ENCODE data around the gene KCNAB1. TPM values are rescaled to one million over a fixed set of nuclear protein-coding genes. Genes with fewer than 3 reads are reported as not detected.

KCNAB1 gene
- total and polyA plus RNA-seq, 2 donors (not counting 3 experiments of a cell fraction or from before 2014, with no cell fraction given) = 0.21 TPM; not detected in 1

DNA sequence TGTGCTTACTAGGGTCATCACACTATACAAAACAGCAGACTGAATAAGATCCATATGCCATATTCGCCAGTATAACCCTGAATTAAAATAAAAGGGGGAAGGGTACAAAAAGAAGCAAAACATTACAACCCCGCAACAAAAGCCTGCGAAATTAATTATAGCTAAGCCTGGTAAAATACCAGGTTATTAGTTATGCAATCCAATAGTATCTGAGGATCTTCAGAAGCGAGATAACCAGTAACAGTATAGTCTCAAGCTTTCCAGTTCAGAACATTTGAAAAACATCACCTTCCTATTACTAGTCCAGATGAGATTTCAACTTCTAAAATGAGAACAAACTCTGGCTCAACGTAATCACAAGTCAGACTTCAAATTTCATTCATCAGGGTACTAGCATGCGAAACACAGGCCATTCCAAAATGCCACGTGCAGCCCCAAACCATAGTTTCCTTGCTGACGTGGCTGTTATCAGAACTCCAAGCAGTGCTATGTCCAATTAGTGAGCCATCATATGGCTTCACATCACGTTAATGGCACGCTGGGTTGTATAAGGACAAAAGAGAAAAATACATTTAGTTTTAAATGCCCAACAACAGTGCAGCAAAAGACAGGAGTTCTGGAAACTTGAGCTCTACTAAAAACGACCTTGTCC is 433.5 kb downstream of the KCNAB1 start:
- Histone ChIP-seq H4K20me1 (replicated peaks; ENCODE audit: control insufficient read depth, extremely low read depth, insufficient read depth, low read length) (peaks cover 8% of the 10 kb centered on the region), H2AFZ (ENCODE audit: low read depth, low read length) (no peak overlapping the region), H3K36me3 (ENCODE audit: control insufficient read depth in 2 of 2, extremely low read depth in 1 of 2, insufficient read depth in 2 of 2, low read length in 2 of 2) (peaks cover 0 to 13% of the 10 kb centered on the region in 2 experiments), H3K79me2 (ENCODE audit: control insufficient read depth, insufficient read depth, low read length) (peaks cover 61% of the 10 kb centered on the region), H3K27me3 (ENCODE audit: control insufficient read depth in 2 of 2, insufficient read depth in 2 of 2, low read length in 2 of 2) (no peaks in the 10 kb centered on the region), H3K9me1 (replicated peaks; ENCODE audit: control insufficient read depth, extremely low read depth, insufficient read depth, low read length) (no peaks in the 10 kb centered on the region), H3K4me3 (replicated peaks in 1 of 3; ENCODE audit: insufficient read depth in 1 of 3, low read depth in 1 of 3, low read length in 3 of 3) (peak overlapping the region; percentile 79 to 97 (median 94)), H3K27ac (ENCODE audit: insufficient read depth, low read depth, low read length) (peak overlapping the region; percentile 87), H3K9ac (replicated peaks; ENCODE audit: extremely low read depth, insufficient read depth, low read length) (peak overlapping the region; percentile 97), H3K4me1 (ENCODE audit: control insufficient read depth, extremely low read depth, insufficient read depth, low read length) (peaks cover 53% of the 10 kb centered on the region), H3K4me2 (ENCODE audit: insufficient read depth, low read length) (peak overlapping the region; percentile 62), H3K9me3 (replicated peaks; ENCODE audit: control insufficient read depth, insufficient read depth, low read length) (no peaks in the 10 kb centered on the region)
- dilution Hi-C loops (cut with MboI; ENCODE audit: extremely low pct_ligation_motif_present, low sequenced_read_pairs) = no loop called here
- ChIA-PET CTCF (interaction anchor here (1.0 to 3.7 kb wide), 10 partner anchors 10 to 584 kb away, joined by 3 to 31 read pairs (median 10); partner anchors contain the start of gene TIPARP), POLR2A (interaction anchor here (0.6 to 2.3 kb wide), 4 partner anchors 11 to 122 kb away, joined by 3 to 12 read pairs (median 9); no protein-coding TSS in a partner anchor)
- DNase-seq (ENCODE audit: low read depth, low spot score) (peak; percentile 57), FAIRE-seq (peak; percentile 76)
- TF ChIP-seq POLR2AphosphoS5 (IDR thresholded peaks at IDR 0.05; ENCODE audit: insufficient read depth, low read depth, low read length) (peak; percentile 60), POLR2A (IDR thresholded peaks at IDR 0.05; ENCODE audit: low read depth, low read length) (peak; percentile 42), MYC (IDR thresholded peaks at IDR 0.05; ENCODE audit: low read depth, low read length) (peak; percentile 74), GATA2 (IDR thresholded peaks at IDR 0.05; ENCODE audit: insufficient read depth, insufficient read length, low read depth, low read length) (no peak), EZH2 (IDR thresholded peaks at IDR 0.05; ENCODE audit: borderline replicate concordance, low read depth, low read length, severe bottlenecking) (no peak), FOS (IDR thresholded peaks at IDR 0.05; ENCODE audit: borderline replicate concordance, insufficient read depth, low read length) (no peak), JUN (IDR thresholded peaks at IDR 0.05; ENCODE audit: borderline replicate concordance, insufficient read depth, insufficient read length, low read depth) (no peak)
- TF ChIP-seq, protein P1, sequence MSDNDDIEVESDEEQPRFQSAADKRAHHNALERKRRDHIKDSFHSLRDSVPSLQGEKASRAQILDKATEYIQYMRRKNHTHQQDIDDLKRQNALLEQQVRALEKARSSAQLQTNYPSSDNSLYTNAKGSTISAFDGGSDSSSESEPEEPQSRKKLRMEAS (IDR thresholded peaks at IDR 0.05; ENCODE audit: insufficient read depth, insufficient read length) = peak; percentile 76
- TF ChIP-seq, protein P2, sequence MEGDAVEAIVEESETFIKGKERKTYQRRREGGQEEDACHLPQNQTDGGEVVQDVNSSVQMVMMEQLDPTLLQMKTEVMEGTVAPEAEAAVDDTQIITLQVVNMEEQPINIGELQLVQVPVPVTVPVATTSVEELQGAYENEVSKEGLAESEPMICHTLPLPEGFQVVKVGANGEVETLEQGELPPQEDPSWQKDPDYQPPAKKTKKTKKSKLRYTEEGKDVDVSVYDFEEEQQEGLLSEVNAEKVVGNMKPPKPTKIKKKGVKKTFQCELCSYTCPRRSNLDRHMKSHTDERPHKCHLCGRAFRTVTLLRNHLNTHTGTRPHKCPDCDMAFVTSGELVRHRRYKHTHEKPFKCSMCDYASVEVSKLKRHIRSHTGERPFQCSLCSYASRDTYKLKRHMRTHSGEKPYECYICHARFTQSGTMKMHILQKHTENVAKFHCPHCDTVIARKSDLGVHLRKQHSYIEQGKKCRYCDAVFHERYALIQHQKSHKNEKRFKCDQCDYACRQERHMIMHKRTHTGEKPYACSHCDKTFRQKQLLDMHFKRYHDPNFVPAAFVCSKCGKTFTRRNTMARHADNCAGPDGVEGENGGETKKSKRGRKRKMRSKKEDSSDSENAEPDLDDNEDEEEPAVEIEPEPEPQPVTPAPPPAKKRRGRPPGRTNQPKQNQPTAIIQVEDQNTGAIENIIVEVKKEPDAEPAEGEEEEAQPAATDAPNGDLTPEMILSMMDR (IDR thresholded peaks at IDR 0.05; ENCODE audit: extremely low read depth in 1 of 2, insufficient read depth in 1 of 2, low read depth in 1 of 2, low read length in 2 of 2) = no peak
- no TSS peak for BruUV-seq (replicated peaks)
- intact Hi-C loops (cut with micrococcal nuclease) = loop anchor here (2.0 to 5.0 kb wide), 2 partner anchors 263 to 978 kb away; no protein-coding TSS in a partner anchor

Data from endothelial cell of umbilical vein (primary cell).